Ishikawa (cell line): Measurements from ENCODE around the gene TNIK.

Source experiments
- CEBPB ChIP-seq: IDR thresholded peaks from 2 replicates; pipeline ENCODE4 v1.6.1; 2012
- CREB1 ChIP-seq: IDR thresholded peaks from 2 replicates; pipeline ENCODE4 v1.6.1; 2012; ENCODE audit warnings: low read depth
- EGR1 ChIP-seq: IDR thresholded peaks from 2 replicates; pipeline ENCODE4 v1.6.1; 2012
- EP300 ChIP-seq: IDR thresholded peaks from 2 replicates; pipeline ENCODE4 v1.6.1; 2012; ENCODE audit warnings: borderline replicate concordance
- FOXM1 ChIP-seq: IDR thresholded peaks from 2 replicates; pipeline ENCODE4 v1.6.1; 2012; ENCODE audit warnings: low read depth, borderline replicate concordance
- NFIC ChIP-seq: IDR thresholded peaks from 2 replicates; pipeline ENCODE4 v1.6.1; 2012
- RAD21 ChIP-seq: IDR thresholded peaks from 2 replicates; pipeline ENCODE4 v1.6.1; 2012; ENCODE audit warnings: low read depth
- TAF1 ChIP-seq: IDR thresholded peaks from 2 replicates; pipeline ENCODE4 v1.6.1; 2012; ENCODE audit warnings: low read depth, mild to moderate bottlenecking
- TCF12 ChIP-seq: IDR thresholded peaks from 2 replicates; pipeline ENCODE4 v1.6.1; 2012; ENCODE audit warnings: low read depth
- TEAD4 ChIP-seq: IDR thresholded peaks from 2 replicates; pipeline ENCODE4 v1.6.1; 2012
- YY1 ChIP-seq: IDR thresholded peaks from 2 replicates; pipeline ENCODE4 v1.6.1; 2012; ENCODE audit warnings: low read depth
- ZBTB7A ChIP-seq: IDR thresholded peaks from 2 replicates; pipeline ENCODE4 v1.6.1; 2012; ENCODE audit warnings: low read depth
- TF ChIP-seq, protein P1 (sequence below): IDR thresholded peaks from 2 replicates; pipeline ENCODE4 v1.6.1; 2012
- TF ChIP-seq, protein P2 (sequence below): IDR thresholded peaks from 2 replicates; pipeline ENCODE4 v1.6.1; 2012
- TF ChIP-seq, protein P3 (sequence below): IDR thresholded peaks from 2 replicates; pipeline ENCODE4 v1.6.1; 2012; ENCODE audit warnings: low read depth, mild to moderate bottlenecking

Gene TNIK

DNA sequence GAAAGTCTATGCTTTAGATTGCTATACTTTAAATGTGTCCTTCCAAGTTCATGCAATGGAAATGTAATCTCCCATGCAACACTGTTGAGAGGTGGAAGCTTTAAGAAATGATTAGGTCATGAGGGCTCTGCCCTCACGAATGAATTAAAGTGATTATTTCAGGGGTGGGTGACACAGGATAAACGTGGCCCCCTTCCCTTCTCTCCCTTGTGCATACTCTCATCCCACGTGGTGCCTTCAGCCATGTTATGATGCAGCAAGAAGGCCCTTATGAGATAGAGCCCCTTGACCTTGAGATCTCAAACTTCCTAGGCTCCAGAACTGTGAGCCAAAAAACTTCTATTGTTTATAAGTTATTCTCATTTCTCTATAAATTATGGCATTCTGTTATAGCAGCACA is 183.3 kb downstream of the TNIK start:
- TF ChIP-seq FOXM1 (no peak), YY1 (no peak), RAD21 (no peak), EGR1 (no peak), NFIC (no peak), EP300 (no peak), TAF1 (no peak), CREB1 (no peak), TCF12 (no peak), ZBTB7A (no peak), TEAD4 (no peak), CEBPB (no peak)
- TF ChIP-seq, protein P1, sequence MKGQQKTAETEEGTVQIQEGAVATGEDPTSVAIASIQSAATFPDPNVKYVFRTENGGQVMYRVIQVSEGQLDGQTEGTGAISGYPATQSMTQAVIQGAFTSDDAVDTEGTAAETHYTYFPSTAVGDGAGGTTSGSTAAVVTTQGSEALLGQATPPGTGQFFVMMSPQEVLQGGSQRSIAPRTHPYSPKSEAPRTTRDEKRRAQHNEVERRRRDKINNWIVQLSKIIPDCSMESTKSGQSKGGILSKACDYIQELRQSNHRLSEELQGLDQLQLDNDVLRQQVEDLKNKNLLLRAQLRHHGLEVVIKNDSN = no peak
- TF ChIP-seq, protein P2, sequence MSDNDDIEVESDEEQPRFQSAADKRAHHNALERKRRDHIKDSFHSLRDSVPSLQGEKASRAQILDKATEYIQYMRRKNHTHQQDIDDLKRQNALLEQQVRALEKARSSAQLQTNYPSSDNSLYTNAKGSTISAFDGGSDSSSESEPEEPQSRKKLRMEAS = no peak
- TF ChIP-seq, protein P3, sequence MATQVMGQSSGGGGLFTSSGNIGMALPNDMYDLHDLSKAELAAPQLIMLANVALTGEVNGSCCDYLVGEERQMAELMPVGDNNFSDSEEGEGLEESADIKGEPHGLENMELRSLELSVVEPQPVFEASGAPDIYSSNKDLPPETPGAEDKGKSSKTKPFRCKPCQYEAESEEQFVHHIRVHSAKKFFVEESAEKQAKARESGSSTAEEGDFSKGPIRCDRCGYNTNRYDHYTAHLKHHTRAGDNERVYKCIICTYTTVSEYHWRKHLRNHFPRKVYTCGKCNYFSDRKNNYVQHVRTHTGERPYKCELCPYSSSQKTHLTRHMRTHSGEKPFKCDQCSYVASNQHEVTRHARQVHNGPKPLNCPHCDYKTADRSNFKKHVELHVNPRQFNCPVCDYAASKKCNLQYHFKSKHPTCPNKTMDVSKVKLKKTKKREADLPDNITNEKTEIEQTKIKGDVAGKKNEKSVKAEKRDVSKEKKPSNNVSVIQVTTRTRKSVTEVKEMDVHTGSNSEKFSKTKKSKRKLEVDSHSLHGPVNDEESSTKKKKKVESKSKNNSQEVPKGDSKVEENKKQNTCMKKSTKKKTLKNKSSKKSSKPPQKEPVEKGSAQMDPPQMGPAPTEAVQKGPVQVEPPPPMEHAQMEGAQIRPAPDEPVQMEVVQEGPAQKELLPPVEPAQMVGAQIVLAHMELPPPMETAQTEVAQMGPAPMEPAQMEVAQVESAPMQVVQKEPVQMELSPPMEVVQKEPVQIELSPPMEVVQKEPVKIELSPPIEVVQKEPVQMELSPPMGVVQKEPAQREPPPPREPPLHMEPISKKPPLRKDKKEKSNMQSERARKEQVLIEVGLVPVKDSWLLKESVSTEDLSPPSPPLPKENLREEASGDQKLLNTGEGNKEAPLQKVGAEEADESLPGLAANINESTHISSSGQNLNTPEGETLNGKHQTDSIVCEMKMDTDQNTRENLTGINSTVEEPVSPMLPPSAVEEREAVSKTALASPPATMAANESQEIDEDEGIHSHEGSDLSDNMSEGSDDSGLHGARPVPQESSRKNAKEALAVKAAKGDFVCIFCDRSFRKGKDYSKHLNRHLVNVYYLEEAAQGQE = no peak

DNA sequence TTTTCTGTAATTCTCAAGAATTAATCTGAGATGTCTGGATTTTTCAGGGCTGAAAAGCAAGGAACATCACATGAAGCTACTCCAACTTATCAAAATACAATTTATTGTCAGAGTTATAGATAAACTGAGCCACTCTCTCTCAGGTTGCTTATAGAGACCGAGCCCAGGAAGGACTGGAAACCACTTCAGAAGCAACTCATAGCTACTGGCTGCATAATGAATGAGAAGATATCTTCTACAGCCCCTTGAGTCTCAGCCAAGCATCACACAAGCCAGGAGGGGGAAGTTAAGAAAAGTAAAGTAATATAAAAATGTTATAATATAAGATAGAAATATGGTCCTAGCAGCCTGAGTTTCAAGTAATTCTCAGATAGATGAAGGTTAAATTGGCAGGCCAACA is 186.0 kb downstream of the TNIK start:
- TF ChIP-seq TEAD4 (no peak), NFIC (no peak), TAF1 (no peak), CREB1 (no peak)

- TF ChIP-seq CREB1 (no peak), TEAD4 (no peak), NFIC (no peak)
These were observed 189.7 kb downstream of the TNIK start for GRCh38 chr3:171270541-171270940.

- no peak for TF ChIP-seq ZBTB7A
- TF ChIP-seq, protein P1 = no peak
- TF ChIP-seq TAF1 = no peak
- TF ChIP-seq, protein P3 = no peak
- TF ChIP-seq EP300 = no peak
- TF ChIP-seq CEBPB = no peak
- TF ChIP-seq FOXM1 = no peak
- TF ChIP-seq NFIC = no peak
- TF ChIP-seq TEAD4 = no peak
- TF ChIP-seq, protein P2 = no peak
- TF ChIP-seq CREB1 = no peak
- TF ChIP-seq YY1 = no peak
- TF ChIP-seq RAD21 = no peak
- no peak for TF ChIP-seq EGR1
- TF ChIP-seq TCF12 = no peak
These were observed 190.7 kb downstream of the TNIK start for GRCh38 chr3:171269542-171269941.

DNA sequence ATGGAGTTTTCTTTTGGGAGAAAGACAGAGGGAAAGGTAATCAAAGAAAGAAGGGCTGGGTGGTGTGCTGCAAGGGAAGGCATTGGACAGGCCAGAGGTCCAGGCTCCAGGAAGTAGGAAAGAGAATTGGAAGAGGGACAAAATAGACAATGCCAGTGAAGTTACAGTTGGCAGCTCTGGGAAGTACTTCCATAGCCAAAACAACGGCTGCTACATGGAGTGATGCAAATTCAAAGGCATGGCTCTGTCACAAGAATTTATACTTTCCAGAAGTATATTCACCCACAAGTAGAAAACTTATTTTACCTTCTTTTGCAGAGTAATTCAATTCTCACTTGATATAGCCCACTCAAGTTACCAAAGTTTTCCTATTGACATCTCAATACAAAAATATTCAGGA is 191.5 kb downstream of the TNIK start:
- TF ChIP-seq, protein P2 = no peak
- TF ChIP-seq FOXM1 (no peak), YY1 (no peak), RAD21 (no peak), ZBTB7A (no peak), TCF12 (no peak), EP300 (no peak), TEAD4 (no peak), EGR1 (no peak), NFIC (no peak), CREB1 (no peak), TAF1 (no peak), CEBPB (no peak)
- TF ChIP-seq, protein P3 = no peak
- TF ChIP-seq, protein P1 = no peak
